EH (cell line): ENCODE results near the gene XDH.

Experiments
- DNase-seq: peaks from one replicate; pipeline ENCODE4 v3.0.0-alpha.2; 2015; ENCODE audit warnings: low read depth

XDH gene

GRCh38 chr2:31365348-31365747 is 49.2 kb downstream of the XDH start:
- DNase-seq, result no peak

- DNase-seq, result no peak
Observed at GRCh38 chr2:31363956-31364750, 50.4 kb downstream of the XDH start.

GRCh38 chr2:31362581-31362980 is 52.0 kb downstream of the XDH start:
- no peak for DNase-seq

DNA sequence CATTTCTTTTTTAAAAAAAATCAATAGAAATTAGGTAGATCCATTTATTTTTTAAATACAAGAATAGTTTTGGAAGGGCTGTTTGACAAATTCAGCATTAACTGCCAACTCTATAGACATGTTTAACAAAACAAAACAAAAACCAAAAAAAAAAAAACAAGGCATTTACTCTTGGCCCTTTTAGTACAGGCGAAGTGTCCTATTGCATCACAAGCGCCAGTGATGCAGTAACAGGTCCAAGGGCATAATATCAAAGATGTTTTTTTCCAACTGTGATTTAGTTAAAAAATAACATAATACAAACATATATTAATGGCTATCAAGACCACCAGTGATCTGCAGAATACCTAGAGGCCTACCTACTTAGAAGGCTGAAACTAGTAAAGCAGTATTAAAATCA is 55.3 kb downstream of the XDH start:
- DNase-seq, result no peak

GRCh38 chr2:31354837-31355236 is 59.7 kb downstream of the XDH start:
- peak; percentile 26 for DNase-seq

DNA sequence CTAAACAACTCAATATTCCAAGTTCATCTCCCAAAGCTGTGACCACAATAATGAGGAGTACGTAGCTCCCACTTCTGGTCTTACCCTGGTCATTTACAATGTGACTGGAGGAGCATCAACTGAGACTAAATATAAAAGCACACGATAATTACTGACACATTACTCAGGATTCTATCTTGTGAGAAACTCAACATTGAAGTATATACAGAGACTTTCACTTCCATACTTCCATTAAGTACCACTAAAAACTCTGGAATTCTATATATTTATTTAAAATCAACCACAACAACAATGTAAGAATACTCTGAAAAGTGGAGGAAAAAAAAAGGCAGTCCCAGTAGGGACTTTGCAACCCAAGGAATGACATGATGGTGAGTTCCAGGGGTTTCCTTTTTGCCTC is 61.4 kb downstream of the XDH start:
- DNase-seq, result peak; percentile 84

DNA sequence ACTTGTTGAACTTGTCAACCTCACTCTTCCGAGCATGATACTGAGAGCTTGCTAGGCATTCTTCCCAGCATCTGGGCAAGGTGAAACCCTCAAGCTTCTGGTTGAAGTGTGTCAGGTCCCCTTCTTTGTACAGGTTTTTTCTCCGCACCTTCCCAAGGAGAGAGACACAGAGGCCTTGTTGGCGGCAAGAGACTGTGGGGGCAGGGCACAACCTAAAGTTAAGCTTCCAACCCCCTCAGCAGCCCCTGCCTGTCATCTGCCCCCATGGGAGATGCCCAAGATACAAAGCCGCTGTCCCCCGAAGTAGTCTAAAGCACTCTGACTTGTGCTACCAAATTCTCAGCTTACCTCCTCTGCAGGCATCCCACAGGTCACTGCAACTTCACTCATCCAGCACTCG is 64.9 kb downstream of the XDH start:
- DNase-seq, result no peak

GRCh38 chr2:31349160-31349559 is 65.4 kb downstream of the XDH start:
- DNase-seq, result no peak

DNA sequence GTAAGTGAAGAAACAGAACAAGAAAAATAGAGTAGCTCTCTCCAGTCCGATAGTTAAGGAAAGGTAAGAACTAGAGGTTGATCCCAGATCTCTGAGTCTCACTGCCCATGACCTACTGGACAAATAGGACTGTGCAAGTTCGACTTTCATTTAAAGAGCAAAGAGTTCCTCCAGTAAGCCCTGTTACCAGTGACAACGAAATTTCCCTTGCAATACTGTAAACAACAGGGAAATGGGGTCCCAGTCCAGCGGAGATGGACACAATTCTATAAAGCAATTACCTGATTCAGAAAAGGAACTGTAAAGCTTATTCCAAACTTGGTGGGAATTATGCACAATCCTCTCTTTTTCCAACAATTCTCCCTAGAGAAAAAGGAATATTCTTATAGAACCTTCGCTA is 65.9 kb downstream of the XDH start:
- DNase-seq, result no peak

DNA sequence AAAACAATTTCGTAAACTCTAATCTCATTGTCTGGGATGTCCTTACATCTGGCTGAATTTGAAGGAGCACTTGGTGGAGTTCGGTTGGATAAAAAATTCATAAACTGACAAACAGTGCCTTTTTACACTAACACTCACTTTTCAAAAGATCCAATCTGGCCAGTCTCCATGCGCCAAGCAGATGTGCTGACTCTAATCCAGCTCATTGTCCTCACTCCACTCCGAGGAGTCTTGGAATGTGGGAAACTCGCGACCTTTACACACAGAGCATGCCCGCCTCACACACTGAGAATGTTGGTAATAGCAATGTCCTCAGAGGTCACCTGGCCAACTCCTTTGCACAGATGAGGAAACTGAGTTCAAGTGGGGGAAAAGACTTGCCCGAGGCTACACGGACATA is 66.8 kb downstream of the XDH start:
- peak; percentile 90 for DNase-seq

DNA sequence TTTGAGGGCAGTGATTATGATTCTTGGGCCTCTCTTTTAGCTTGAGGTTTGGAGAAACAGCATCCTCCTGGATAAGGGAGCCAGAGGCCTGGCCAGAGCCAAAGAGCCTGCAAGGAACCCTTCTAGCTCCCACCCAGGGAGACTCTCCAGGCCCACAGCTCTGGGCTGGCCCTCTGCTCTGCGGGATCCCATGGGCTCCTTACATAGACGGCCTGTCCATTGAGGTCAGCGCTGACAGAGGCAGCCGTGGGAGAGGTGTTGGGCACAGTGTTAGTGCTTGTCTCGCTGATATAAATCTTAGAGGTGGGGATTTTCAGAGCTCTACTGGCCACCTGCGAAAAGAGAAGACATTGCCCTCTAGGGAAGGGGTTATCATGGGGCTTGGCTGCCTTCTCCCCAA is 67.2 kb downstream of the XDH start:
- no peak for DNase-seq

- DNase-seq, result no peak
Observed at GRCh38 chr2:31344447-31344846, 70.1 kb downstream of the XDH start.

DNA sequence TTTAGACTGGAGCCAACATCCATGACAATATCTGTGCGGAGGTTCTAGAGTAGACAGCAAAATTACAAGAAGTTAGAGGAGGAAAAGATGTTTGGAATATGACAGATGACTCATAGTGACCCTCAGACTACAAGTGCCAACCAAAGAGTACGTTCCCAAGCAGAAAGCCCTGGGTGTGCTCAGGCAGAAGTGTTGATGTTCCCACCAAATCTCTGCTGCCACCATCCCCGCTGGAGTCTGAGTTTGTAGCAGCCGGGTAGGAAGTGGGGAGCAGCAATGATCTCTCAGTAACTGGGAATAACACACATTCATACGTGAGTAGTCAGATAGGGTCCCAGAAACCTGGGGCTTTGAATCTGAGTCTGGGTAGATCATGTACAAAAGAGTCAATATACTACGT is 73.2 kb downstream of the XDH start:
- no peak for DNase-seq

GRCh38 chr2:31339696-31340095 is 74.8 kb downstream of the XDH start:
- no peak for DNase-seq

GRCh38 chr2:31337860-31338259 is 76.7 kb downstream of the XDH start:
- peak; percentile 92 for DNase-seq

- DNase-seq, result peak; percentile 77
Observed at GRCh38 chr2:31337197-31337596, 77.3 kb downstream of the XDH start.

GRCh38 chr2:31335921-31336585 is 78.5 kb downstream of the XDH start:
- peak; percentile 96 for DNase-seq

- peak; percentile 48 for DNase-seq
Observed at GRCh38 chr2:31334311-31335026, 80.1 kb downstream of the XDH start.

GRCh38 chr2:31333527-31334183 is 80.9 kb downstream of the XDH start:
- peak; percentile 81 for DNase-seq

- DNase-seq, result no peak
Observed at GRCh38 chr2:31333046-31333445, 81.5 kb downstream of the XDH start.

DNA sequence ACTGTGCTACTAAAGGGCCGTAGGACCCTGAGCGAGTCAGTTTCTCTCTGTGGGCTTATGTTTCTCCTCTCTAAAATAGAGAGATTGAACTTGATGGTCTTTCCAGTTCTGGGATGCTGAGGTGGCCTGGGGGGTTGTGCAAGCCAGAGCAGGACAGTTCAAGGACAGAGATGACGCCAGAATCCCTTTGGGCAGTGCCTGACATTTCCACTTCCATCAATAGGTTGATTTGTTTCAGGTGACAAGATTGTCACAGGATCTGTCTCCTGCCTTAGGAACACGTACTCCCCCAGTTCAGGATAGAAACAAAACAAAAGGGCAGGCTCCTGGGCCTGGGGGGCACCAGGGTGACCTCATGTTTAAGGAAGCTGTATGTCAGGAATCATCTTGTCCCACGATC is 82.0 kb downstream of the XDH start:
- DNase-seq, result no peak

- DNase-seq, result no peak
Observed at GRCh38 chr2:31331156-31331555, 83.4 kb downstream of the XDH start.
